PC-3 (cell line): ENCODE measurements around the gene PARP6.

ENCODE experiments used
- EZH2 ChIP-seq: fragments of 300-600 bp; sonication (generic); IDR thresholded peaks from one replicate; pipeline ENCODE4 v1.6.1; 2017; ENCODE audit warnings: antibody characterized with exemption, mild to moderate bottlenecking, low read length; ENCODE audit not compliant: unreplicated experiment
- TF ChIP-seq, protein P1 (sequence below): fragments of 300-600 bp; sonication (generic); conservative IDR thresholded peaks from 2 replicates; pipeline ENCODE4 v1.5.1; 2017; ENCODE audit warnings: antibody characterized with exemption, low read depth, mild to moderate bottlenecking, low read length

- no peak for TF ChIP-seq EZH2
- TF ChIP-seq, protein P1, sequence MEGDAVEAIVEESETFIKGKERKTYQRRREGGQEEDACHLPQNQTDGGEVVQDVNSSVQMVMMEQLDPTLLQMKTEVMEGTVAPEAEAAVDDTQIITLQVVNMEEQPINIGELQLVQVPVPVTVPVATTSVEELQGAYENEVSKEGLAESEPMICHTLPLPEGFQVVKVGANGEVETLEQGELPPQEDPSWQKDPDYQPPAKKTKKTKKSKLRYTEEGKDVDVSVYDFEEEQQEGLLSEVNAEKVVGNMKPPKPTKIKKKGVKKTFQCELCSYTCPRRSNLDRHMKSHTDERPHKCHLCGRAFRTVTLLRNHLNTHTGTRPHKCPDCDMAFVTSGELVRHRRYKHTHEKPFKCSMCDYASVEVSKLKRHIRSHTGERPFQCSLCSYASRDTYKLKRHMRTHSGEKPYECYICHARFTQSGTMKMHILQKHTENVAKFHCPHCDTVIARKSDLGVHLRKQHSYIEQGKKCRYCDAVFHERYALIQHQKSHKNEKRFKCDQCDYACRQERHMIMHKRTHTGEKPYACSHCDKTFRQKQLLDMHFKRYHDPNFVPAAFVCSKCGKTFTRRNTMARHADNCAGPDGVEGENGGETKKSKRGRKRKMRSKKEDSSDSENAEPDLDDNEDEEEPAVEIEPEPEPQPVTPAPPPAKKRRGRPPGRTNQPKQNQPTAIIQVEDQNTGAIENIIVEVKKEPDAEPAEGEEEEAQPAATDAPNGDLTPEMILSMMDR: no peak
Observed at GRCh38 chr15:72276326-72276700, 4.0 kb upstream of the PARP6 start.
